A549 (cell line): ENCODE measurements around the gene PYGB. TPM values are rescaled to one million over a fixed set of nuclear protein-coding genes. Genes with fewer than 3 reads are reported as not detected.
A peak's percentile ranks its signal among the peaks of the same experiment; 100 is the strongest.

ENCODE experiments used
- ATAC-seq, 2 experiments: fragments of 200-7000 bp in 1 of 2; fragments of >200 bp in 1 of 2; cut with Nextera tagmentation in 1 of 2; cut with Tn5 transposase in 1 of 2; 3 replicates each; pipeline versions ENCODE4 v1.8.0 to v1.9.1; 2018 to 2020; ENCODE audit warnings: mild to moderate bottlenecking in 1 of 2, moderate library complexity in 1 of 2
- CTCF ChIA-PET: fragments of 300-600 bp; sonication (Branson Sonifier 250); formaldehyde crosslinking; extraction: SDS; loops from one replicate; lab custom pipeline; 2021; ENCODE audit warnings: antibody characterized with exemption, inconsistent platforms; lab: Yijun Ruan, JAX
- POLR2A ChIA-PET: fragments of 350-600 bp; formaldehyde crosslinking; extraction: SDS; loops from one replicate; lab custom pipeline; 2021; ENCODE audit warnings: antibody characterized with exemption, inconsistent platforms; lab: Yijun Ruan, JAX
- DNase-seq, 2 experiments: peaks; one replicate each; pipeline versions ENCODE4 v3.0.0 to v3.0.0-alpha.2; 2011 to 2016; ENCODE audit warnings: low read depth in 1 of 2, low spot score in 1 of 2
- FAIRE-seq: peaks from 2 replicates; lab custom pipeline; 2011; peaks lifted over from hg19 to GRCh38; lab: Jason Lieb, UNC
- H3K27ac ChIP-seq, 2 experiments: fragments of >200 bp; sonication (Bioruptor Twin); formaldehyde crosslinking; 3 replicates each; pipeline ENCODE4 v1.5.1; 2016 to 2017
- H3K4me1 ChIP-seq: fragments of >200 bp; sonication (Bioruptor Twin); formaldehyde crosslinking; 3 replicates; pipeline ENCODE4 v1.6.1; 2016
- H3K4me2 ChIP-seq: fragments of >200 bp; sonication (Bioruptor Twin); formaldehyde crosslinking; 3 replicates; pipeline ENCODE4 v1.6.1; 2016
- H3K4me3 ChIP-seq: fragments of >200 bp; sonication (Bioruptor Twin); formaldehyde crosslinking; 3 replicates; pipeline ENCODE4 v1.5.1; 2016
- H3K9me3 ChIP-seq: fragments of >200 bp; sonication (Bioruptor Twin); formaldehyde crosslinking; 3 replicates; pipeline ENCODE4 v1.6.1; 2016
- ATOH8 ChIP-seq: fragments of 250-450 bp; sonication (Bioruptor Pico); IDR thresholded peaks from 2 replicates; pipeline ENCODE4 v1.5.0; 2020; ENCODE audit warnings: low read depth, mild to moderate bottlenecking, moderate library complexity
- CHD2 ChIP-seq: fragments of 150-350 bp; IDR thresholded peaks from 2 replicates; pipeline ENCODE4 v1.6.1; 2014; ENCODE audit warnings: low read length; ENCODE audit not compliant: partially characterized antibody
- E2F6 ChIP-seq: IDR thresholded peaks from 2 replicates; pipeline ENCODE4 v1.6.1; 2012; ENCODE audit warnings: low read depth, borderline replicate concordance
- FOSL2 ChIP-seq, 2 experiments: fragments of 450-650 bp in 1 of 2; fragments of >200 bp in 1 of 2; sonication (Bioruptor Twin) in 1 of 2; formaldehyde crosslinking; IDR thresholded peaks; 2 replicates each; pipeline versions ENCODE4 v1.5.0 to v1.6.1; 2016 to 2020; ENCODE audit warnings: mild to moderate bottlenecking in 1 of 2, moderate library complexity in 1 of 2
- JUN ChIP-seq, 2 experiments: fragments of >200 bp; sonication (Bioruptor Twin); formaldehyde crosslinking; IDR thresholded peaks; 2 replicates in 1 of 2; 3 replicates in 1 of 2; pipeline ENCODE4 v1.6.1; 2016 to 2017
- MAX ChIP-seq: IDR thresholded peaks from 2 replicates; pipeline ENCODE4 v1.6.1; 2012
- RFX5 ChIP-seq: fragments of 450-650 bp; IDR thresholded peaks from 2 replicates; pipeline ENCODE4 v1.7.1; 2014; ENCODE audit warnings: antibody characterized with exemption, mild to moderate bottlenecking, moderate library complexity
- ZFP36 ChIP-seq: fragments of 450-650 bp; IDR thresholded peaks from 2 replicates; pipeline ENCODE4 v1.6.1; 2014; ENCODE audit warnings: borderline replicate concordance; ENCODE audit not compliant: partially characterized antibody
- WGBS: methylation state at CpG from one replicate; pipeline ENCODE4 v1.1.6; 2017; ENCODE audit errors: missing lambda C conversion rate; 5-methylcytosine and 5-hydroxymethylcytosine counted together
- polyA plus RNA-seq, 4 experiments: library from polyadenylated mRNA; depleted of rRNA in 3 of 4; stranded (reverse); fragments of >200 nt; fragmentation: RNase III in 1 of 4; extraction: RNeasy Plus Mini Kit Qiagen cat#74134 plus additional on column Dnase treatment in 1 of 4; gene quantifications; 2 replicates in 3 of 4; 3 replicates in 1 of 4; pipeline ENCODE4 v1.2.3, GENCODE V29; 2011 to 2017

PYGB gene
- polyA plus RNA-seq, 2 of the 4 experiments (the other 2 are of a cell fraction), result 93.2 to 100 TPM

GRCh38 chr20:25225642-25226432 lies 22.0 kb upstream of the PYGB start:
- peak overlapping the region; percentile 79 to 88 for H3K27ac ChIP-seq

GRCh38 chr20:25226433-25227316 lies 21.2 kb upstream of the PYGB start:
- peak overlapping the region; percentile 79 to 88 for H3K27ac ChIP-seq
- H3K4me2 ChIP-seq, result peak overlapping the region; percentile 43
- H3K4me1 ChIP-seq, result peaks cover 69% of the 10 kb centered on the region
- FAIRE-seq (no peak), DNase-seq (no peak), ATAC-seq (peak in 1 of 2 experiments; percentile 10; a peak in 1 of 6 replicates)
- TF ChIP-seq MAX, result peak; percentile 87
- TF ChIP-seq RFX5, result no peak
- TF ChIP-seq ATOH8, result peak; percentile 41; the same call in 1 of the 2 replicates
- TF ChIP-seq JUN (IDR thresholded peaks at IDR 0.05), result no peak
- TF ChIP-seq E2F6, result peak; percentile 76; the same call in 1 of the 2 replicates
- H3K9me3 ChIP-seq, result no peaks in the 10 kb centered on the region
- CTCF ChIA-PET, result interaction anchor here (0.6 to 18.2 kb wide), 10 partner anchors 10 to 172 kb away, joined by 3 to 300 read pairs (median 4); partner anchors contain the start of gene PYGB
- no peak overlapping the region for H3K4me3 ChIP-seq
- POLR2A ChIA-PET, result interaction anchor here (8.8 kb wide), 1 partner anchor 21 kb away, joined by 60 read pairs; the partner anchor contains the start of gene PYGB
- 82% methylated on average over 25 of the region's 28 CpGs for WGBS

More at GRCh38 chr20:25225642-25226432, 22.0 kb upstream of the PYGB start:
- TF ChIP-seq JUN (IDR thresholded peaks at IDR 0.05) (peak in 1 of 2 experiments; percentile 15; a peak in 1 of 5 replicates), CHD2 (no peak)
- TF ChIP-seq, all 56 proteins: peak for 1
- ATAC-seq (no peak), FAIRE-seq (no peak), DNase-seq (no peak)
- H3K4me1 ChIP-seq, result peaks cover 61% of the 10 kb centered on the region
- CTCF ChIA-PET, result interaction anchor here (0.8 to 18.2 kb wide), 6 partner anchors 9 to 68 kb away, joined by 3 to 300 read pairs (median 4); partner anchors contain the start of gene PYGB
- no peaks in the 10 kb centered on the region for H3K9me3 ChIP-seq
- POLR2A ChIA-PET, result interaction anchor here (8.8 kb wide), 1 partner anchor 22 kb away, joined by 60 read pairs; the partner anchor contains the start of gene PYGB
- no peak overlapping the region for H3K4me3 ChIP-seq
- WGBS, result 97% methylated on average over 13 of the region's 16 CpGs
- H3K4me2 ChIP-seq, result no peak overlapping the region

- no peak overlapping the region for H3K4me3 ChIP-seq
- POLR2A ChIA-PET, result interaction anchor here (0.6 to 8.8 kb wide), 2 partner anchors 10 to 20 kb away, joined by 3 to 60 read pairs; partner anchors contain the start of gene PYGB
Observed at GRCh38 chr20:25227317-25227831, 20.5 kb upstream of the PYGB start.

More at GRCh38 chr20:25227317-25227831, 20.5 kb upstream of the PYGB start:
- peak in 1 of 2 experiments; percentile 68 for DNase-seq
- 44% methylated on average over 12 of the region's 12 CpGs for WGBS
- CTCF ChIA-PET, result interaction anchor here (0.6 to 18.2 kb wide), 7 partner anchors 9 to 171 kb away, joined by 3 to 300 read pairs (median 4); partner anchors contain the start of gene PYGB
- FAIRE-seq, result peak; percentile 73
- TF ChIP-seq JUN (IDR thresholded peaks at IDR 0.05) (peak in 1 of 2 experiments; percentile 24; a peak in 1 of 5 replicates), FOSL2 (IDR thresholded peaks at IDR 0.05) (no peak), FOSL2 (CRISPR knock-in tag; IDR thresholded peaks at IDR 0.05) (peak; percentile 33; the same call in 1 of the 2 replicates), ATOH8 (0 out of 2 replicates have a peak, but pooled peaks have one; percentile 11), ZFP36 (no peak)
- H3K27ac ChIP-seq, result peak overlapping the region; percentile 79 to 88
- H3K9me3 ChIP-seq, result no peaks in the 10 kb centered on the region
- H3K4me2 ChIP-seq, result peak overlapping the region; percentile 43
- no peak for ATAC-seq
- H3K4me1 ChIP-seq, result peaks cover 71% of the 10 kb centered on the region
